ENCODE measurements around the gene NEU1. TPM values are rescaled to one million over a fixed set of nuclear protein-coding genes. Genes with fewer than 3 reads are reported as not detected.

The NEU1 gene
- total and polyA plus RNA-seq, 4 donors, result 20.3 to 24.6 (median 23.8) TPM

GRCh38 chr6:31887173-31888007 lies 24.8 kb upstream of the NEU1 start:
- Histone ChIP-seq H3K27me3 (ENCODE audit: control insufficient read depth in 1 of 2, insufficient read depth in 2 of 2, low read length in 1 of 2) (no peaks in the 10 kb centered on the region), H3K4me1 (ENCODE audit: control insufficient read depth in 1 of 2, insufficient read depth in 2 of 2, low read length in 2 of 2) (no peaks in the 10 kb centered on the region), H3K4me3 (ENCODE audit: low read length in 2 of 2) (no peak overlapping the region), H3K27ac (ENCODE audit: low read depth in 1 of 2, low read length in 2 of 2) (no peak overlapping the region), H3K36me3 (ENCODE audit: control insufficient read depth in 1 of 2, insufficient read depth in 2 of 2, low read length in 1 of 2) (peaks cover 0 to 19% of the 10 kb centered on the region in 2 donors), H3K9me3 (ENCODE audit: control insufficient read depth, low read length) (no peaks in the 10 kb centered on the region)
- 86 to 90% methylated on average over 19 of the region's 19 CpGs for whole genome bisulfite sequencing, 2 donors
- DNase-seq, result no peak
- intact Hi-C loops (cut with DNase I), result loop anchor here in 1 of 2 donors (10.0 kb wide), 1 partner anchor 193 kb away; no protein-coding TSS in a partner anchor
- no peak for ATAC-seq (ENCODE audit: low FRiP score)

GRCh38 chr6:31886541-31886991 lies 23.9 kb upstream of the NEU1 start:
- Histone ChIP-seq H3K36me3 (ENCODE audit: control insufficient read depth in 1 of 2, insufficient read depth in 2 of 2, low read length in 1 of 2) (peaks cover 0 to 19% of the 10 kb centered on the region in 2 donors), H3K4me3 (ENCODE audit: low read length in 2 of 2) (no peak overlapping the region), H3K9me3 (ENCODE audit: control insufficient read depth, low read length) (no peaks in the 10 kb centered on the region), H3K27ac (ENCODE audit: low read depth in 1 of 2, low read length in 2 of 2) (no peak overlapping the region), H3K27me3 (ENCODE audit: control insufficient read depth in 1 of 2, insufficient read depth in 2 of 2, low read length in 1 of 2) (no peaks in the 10 kb centered on the region), H3K4me1 (ENCODE audit: control insufficient read depth in 1 of 2, insufficient read depth in 2 of 2, low read length in 2 of 2) (no peaks in the 10 kb centered on the region)
- intact Hi-C loops (cut with DNase I), result loop anchor here in 1 of 2 donors (10.0 kb wide), 1 partner anchor 192 kb away; no protein-coding TSS in a partner anchor
- WGBS, 2 donors, result 78 to 81% methylated on average over 18 of the region's 18 CpGs
- ATAC-seq (ENCODE audit: low FRiP score), result no peak
- no peak for DNase-seq

- intact Hi-C loops (cut with DNase I), result loop anchor here in 1 of 2 donors (10.0 kb wide), 1 partner anchor 190 kb away; no protein-coding TSS in a partner anchor
- Histone ChIP-seq H3K27me3 (ENCODE audit: control insufficient read depth in 1 of 2, insufficient read depth in 2 of 2, low read length in 1 of 2) (no peaks in the 10 kb centered on the region), H3K4me1 (ENCODE audit: control insufficient read depth in 1 of 2, insufficient read depth in 2 of 2, low read length in 2 of 2) (no peaks in the 10 kb centered on the region), H3K27ac (ENCODE audit: low read depth in 1 of 2, low read length in 2 of 2) (no peak overlapping the region), H3K9me3 (ENCODE audit: control insufficient read depth, low read length) (no peaks in the 10 kb centered on the region), H3K4me3 (ENCODE audit: low read length in 2 of 2) (no peak overlapping the region), H3K36me3 (ENCODE audit: control insufficient read depth in 1 of 2, insufficient read depth in 2 of 2, low read length in 1 of 2) (peaks cover 0 to 25% of the 10 kb centered on the region in 2 donors)
- DNase-seq (no peak), ATAC-seq (ENCODE audit: low FRiP score) (no peak)
- WGBS, 2 donors, result 92 to 95% methylated on average over 22 of the region's 22 CpGs
Observed at GRCh38 chr6:31884528-31885035, 22.0 kb upstream of the NEU1 start.

- intact Hi-C loops (cut with DNase I), result loop anchor here in 1 of 2 donors (10.0 kb wide), 1 partner anchor 189 kb away; no protein-coding TSS in a partner anchor
- DNase-seq (no peak), ATAC-seq (ENCODE audit: low FRiP score) (no peak)
- no peak overlapping the region for H3K4me3 ChIP-seq (ENCODE audit: low read length in 2 of 2)
- H3K27ac ChIP-seq (ENCODE audit: low read depth in 1 of 2, low read length in 2 of 2), result no peak overlapping the region
- no peaks in the 10 kb centered on the region for H3K4me1 ChIP-seq (ENCODE audit: control insufficient read depth in 1 of 2, insufficient read depth in 2 of 2, low read length in 2 of 2)
- peaks cover 0 to 25% of the 10 kb centered on the region in 2 donors for H3K36me3 ChIP-seq (ENCODE audit: control insufficient read depth in 1 of 2, insufficient read depth in 2 of 2, low read length in 1 of 2)
- H3K9me3 ChIP-seq (ENCODE audit: control insufficient read depth, low read length), result no peaks in the 10 kb centered on the region
- 88 to 89% methylated on average over 12 of the region's 12 CpGs for WGBS, 2 donors
- no peaks in the 10 kb centered on the region for H3K27me3 ChIP-seq (ENCODE audit: control insufficient read depth in 1 of 2, insufficient read depth in 2 of 2, low read length in 1 of 2)
Observed at GRCh38 chr6:31883676-31884075, 21.1 kb upstream of the NEU1 start.

- 79 to 89% methylated on average over 6 of the region's 6 CpGs for WGBS, 2 donors
- Histone ChIP-seq H3K4me1 (ENCODE audit: control insufficient read depth in 1 of 2, insufficient read depth in 2 of 2, low read length in 2 of 2) (no peaks in the 10 kb centered on the region), H3K4me3 (ENCODE audit: low read length in 2 of 2) (no peak overlapping the region), H3K27me3 (ENCODE audit: control insufficient read depth in 1 of 2, insufficient read depth in 2 of 2, low read length in 1 of 2) (no peaks in the 10 kb centered on the region), H3K36me3 (ENCODE audit: control insufficient read depth in 1 of 2, insufficient read depth in 2 of 2, low read length in 1 of 2) (peaks cover 0 to 21% of the 10 kb centered on the region in 2 donors), H3K27ac (ENCODE audit: low read depth in 1 of 2, low read length in 2 of 2) (no peak overlapping the region), H3K9me3 (ENCODE audit: control insufficient read depth, low read length) (no peaks in the 10 kb centered on the region)
- intact Hi-C loops (cut with DNase I), result loop anchor here in 1 of 2 donors (10.0 kb wide), 1 partner anchor 188 kb away; no protein-coding TSS in a partner anchor
- DNase-seq (no peak), ATAC-seq (ENCODE audit: low FRiP score) (no peak)
Observed at GRCh38 chr6:31882344-31882743, 19.7 kb upstream of the NEU1 start.

- H3K4me3 ChIP-seq (ENCODE audit: low read length in 2 of 2), result no peak overlapping the region
- no peaks in the 10 kb centered on the region for H3K4me1 ChIP-seq (ENCODE audit: control insufficient read depth in 1 of 2, insufficient read depth in 2 of 2, low read length in 2 of 2)
- 82 to 87% methylated on average over 9 of the region's 9 CpGs for WGBS, 2 donors
- DNase-seq (no peak), ATAC-seq (ENCODE audit: low FRiP score) (no peak)
- H3K36me3 ChIP-seq (ENCODE audit: control insufficient read depth in 1 of 2, insufficient read depth in 2 of 2, low read length in 1 of 2), result peaks cover 0 to 14% of the 10 kb centered on the region in 2 donors
- H3K9me3 ChIP-seq (ENCODE audit: control insufficient read depth, low read length), result no peaks in the 10 kb centered on the region
- H3K27ac ChIP-seq (ENCODE audit: low read depth in 1 of 2, low read length in 2 of 2), result no peak overlapping the region
- H3K27me3 ChIP-seq (ENCODE audit: control insufficient read depth in 1 of 2, insufficient read depth in 2 of 2, low read length in 1 of 2), result no peaks in the 10 kb centered on the region
- intact Hi-C loops (cut with DNase I), result loop anchor here in 1 of 2 donors (10.0 kb wide), 1 partner anchor 186 kb away; no protein-coding TSS in a partner anchor
Observed at GRCh38 chr6:31881136-31881859, 18.7 kb upstream of the NEU1 start.

GRCh38 chr6:31880616-31881015 lies 18.0 kb upstream of the NEU1 start:
- Histone ChIP-seq H3K9me3 (ENCODE audit: control insufficient read depth, low read length) (no peaks in the 10 kb centered on the region), H3K27me3 (ENCODE audit: control insufficient read depth in 1 of 2, insufficient read depth in 2 of 2, low read length in 1 of 2) (no peaks in the 10 kb centered on the region), H3K36me3 (ENCODE audit: control insufficient read depth in 1 of 2, insufficient read depth in 2 of 2, low read length in 1 of 2) (peaks cover 0 to 14% of the 10 kb centered on the region in 2 donors), H3K4me1 (ENCODE audit: control insufficient read depth in 1 of 2, insufficient read depth in 2 of 2, low read length in 2 of 2) (no peaks in the 10 kb centered on the region), H3K27ac (ENCODE audit: low read depth in 1 of 2, low read length in 2 of 2) (no peak overlapping the region), H3K4me3 (ENCODE audit: low read length in 2 of 2) (no peak overlapping the region)
- 83 to 88% methylated on average over 10 of the region's 10 CpGs for whole genome bisulfite sequencing, 2 donors
- intact Hi-C loops (cut with DNase I), result loop anchor here in 1 of 2 donors (10.0 kb wide), 1 partner anchor 186 kb away; no protein-coding TSS in a partner anchor
- no peak for DNase-seq
- no peak for ATAC-seq (ENCODE audit: low FRiP score)

- no peaks in the 10 kb centered on the region for H3K4me1 ChIP-seq (ENCODE audit: control insufficient read depth in 1 of 2, insufficient read depth in 2 of 2, low read length in 2 of 2)
- no peaks in the 10 kb centered on the region for H3K27me3 ChIP-seq (ENCODE audit: control insufficient read depth in 1 of 2, insufficient read depth in 2 of 2, low read length in 1 of 2)
- no peak overlapping the region for H3K27ac ChIP-seq (ENCODE audit: low read depth in 1 of 2, low read length in 2 of 2)
- no peak overlapping the region for H3K4me3 ChIP-seq (ENCODE audit: low read length in 2 of 2)
- DNase-seq (no peak), ATAC-seq (ENCODE audit: low FRiP score) (no peak)
- WGBS, 2 donors, result 71 to 73% methylated on average over 10 of the region's 10 CpGs
- H3K9me3 ChIP-seq (ENCODE audit: control insufficient read depth, low read length), result no peaks in the 10 kb centered on the region
- intact Hi-C loops (cut with DNase I), result loop anchor here in 1 of 2 donors (10.0 kb wide), 1 partner anchor 185 kb away; no protein-coding TSS in a partner anchor
- H3K36me3 ChIP-seq (ENCODE audit: control insufficient read depth in 1 of 2, insufficient read depth in 2 of 2, low read length in 1 of 2), result peaks cover 0 to 14% of the 10 kb centered on the region in 2 donors
Observed at GRCh38 chr6:31879901-31880300, 17.3 kb upstream of the NEU1 start.
